Thoracic aorta (tissue), 2 donors: ENCODE results near the gene CLEC7A. TPM values are rescaled to one million over a fixed set of nuclear protein-coding genes. Genes with fewer than 3 reads are reported as not detected.

Experiments used
- ATAC-seq: fragments of 150-250 bp; one replicate; pipeline ENCODE4 v1.8.0; 2017; ENCODE audit warnings: low read depth; ENCODE audit not compliant: insufficient number of reproducible peaks, low FRiP score
- DNase-seq: peaks from one replicate; pipeline ENCODE4 v3.0.0-alpha.2; 2020; ENCODE audit warnings: low spot score
- H3K27ac ChIP-seq, 2 donors: fragments of 200-600 bp; sonication (generic); 1 replicate in 1 of 2; 2 replicates in 1 of 2; pipeline ENCODE4 v1.5.1; 2016; ENCODE audit warnings: mild to moderate bottlenecking in 2 of 2, moderate library complexity in 2 of 2
- H3K27me3 ChIP-seq: fragments of 200-600 bp; sonication (generic); replicated peaks from 2 replicates; pipeline ENCODE4 v1.6.0; 2016; ENCODE audit warnings: mild to moderate bottlenecking; ENCODE audit not compliant: insufficient read depth
- H3K36me3 ChIP-seq: fragments of 200-600 bp; sonication (generic); one replicate; pipeline ENCODE4 v1.5.1; 2016
- H3K4me1 ChIP-seq, 2 donors: fragments of 200-600 bp; sonication (generic); 1 replicate in 1 of 2; 2 replicates in 1 of 2; pipeline versions ENCODE4 v1.5.1 to v1.6.0; 2016; ENCODE audit warnings: low read depth in 2 of 2, mild to moderate bottlenecking in 1 of 2; ENCODE audit not compliant: control insufficient read depth in 1 of 2
- H3K4me3 ChIP-seq: fragments of 200-600 bp; sonication (generic); 2 replicates; pipeline ENCODE4 v1.5.1; 2016; ENCODE audit warnings: mild to moderate bottlenecking
- H3K9me3 ChIP-seq: fragments of 200-600 bp; sonication (generic); 2 replicates; pipeline ENCODE4 v1.5.1; 2016
- CTCF ChIP-seq: fragments of 200-600 bp; sonication (generic); IDR thresholded peaks from one replicate; pipeline ENCODE4 v1.5.1; 2019; ENCODE audit warnings: antibody characterized with exemption
- total RNA-seq, 2 donors: library from RNA; depleted of rRNA; stranded (reverse); fragments of >200 nt; gene quantifications; one replicate each; pipeline versions ENCODE4 v1.1.0 to v1.2.3, GENCODE V29; 2016

CLEC7A gene
- total RNA-seq, 2 donors from 2014 or later: 22.6 to 24.3 TPM

- Histone ChIP-seq H3K36me3 (no peaks in the 10 kb centered on the region), H3K9me3 (no peaks in the 10 kb centered on the region), H3K4me1 (no peaks in the 10 kb centered on the region), H3K4me3 (no peak overlapping the region), H3K27ac (no peak overlapping the region), H3K27me3 (no peaks in the 10 kb centered on the region)
- DNase-seq (no peak), ATAC-seq (no peak)
- TF ChIP-seq CTCF: no peak
These were observed 14.1 kb downstream of the CLEC7A start for GRCh38 chr12:10115890-10116289.

- no peaks in the 10 kb centered on the region for H3K36me3 ChIP-seq
- no peak for ATAC-seq
These were observed 14.7 kb downstream of the CLEC7A start for GRCh38 chr12:10115311-10115710.

GRCh38 chr12:10113920-10114319 is 16.1 kb downstream of the CLEC7A start:
- Histone ChIP-seq H3K36me3 (no peaks in the 10 kb centered on the region), H3K4me3 (no peak overlapping the region), H3K27ac (no peak overlapping the region), H3K4me1 (no peaks in the 10 kb centered on the region), H3K27me3 (no peaks in the 10 kb centered on the region), H3K9me3 (no peaks in the 10 kb centered on the region)
- ATAC-seq (no peak), DNase-seq (no peak)
- TF ChIP-seq CTCF: no peak

More at GRCh38 chr12:10115311-10115710, 14.7 kb downstream of the CLEC7A start:
- no peaks in the 10 kb centered on the region for H3K27me3 ChIP-seq
- H3K27ac ChIP-seq: no peak overlapping the region
- no peaks in the 10 kb centered on the region for H3K9me3 ChIP-seq
- no peak for DNase-seq
- TF ChIP-seq CTCF: no peak
- H3K4me1 ChIP-seq: no peaks in the 10 kb centered on the region
- no peak overlapping the region for H3K4me3 ChIP-seq

DNA sequence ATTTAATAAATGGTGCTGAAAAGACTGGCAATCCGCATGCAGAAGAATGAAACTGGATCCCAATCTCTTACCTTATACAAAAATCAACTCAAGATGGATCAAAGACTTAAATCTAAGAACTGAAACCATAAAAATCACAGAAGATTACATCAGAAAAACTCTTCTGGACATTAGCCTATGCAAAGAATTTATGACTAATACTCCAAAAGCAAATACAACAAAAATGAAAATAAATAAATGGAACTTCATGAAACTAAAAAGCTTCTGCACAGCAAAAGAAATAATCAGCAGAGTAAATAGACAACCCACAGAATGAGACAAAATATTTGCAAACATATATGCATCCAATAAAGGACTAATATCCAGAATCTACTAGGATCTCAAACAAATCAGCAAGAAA is 16.9 kb downstream of the CLEC7A start:
- Histone ChIP-seq H3K36me3 (no peaks in the 10 kb centered on the region), H3K27me3 (no peaks in the 10 kb centered on the region), H3K27ac (no peak overlapping the region), H3K4me1 (no peaks in the 10 kb centered on the region), H3K9me3 (no peaks in the 10 kb centered on the region), H3K4me3 (no peak overlapping the region)
- DNase-seq (no peak), ATAC-seq (no peak)
- TF ChIP-seq CTCF: no peak

GRCh38 chr12:10111451-10111850 is 18.5 kb downstream of the CLEC7A start:
- TF ChIP-seq CTCF: no peak
- DNase-seq (no peak), ATAC-seq (no peak)
- no peaks in the 10 kb centered on the region for H3K27me3 ChIP-seq
- H3K4me1 ChIP-seq: no peaks in the 10 kb centered on the region
- H3K36me3 ChIP-seq: no peaks in the 10 kb centered on the region
- no peak overlapping the region for H3K4me3 ChIP-seq
- H3K9me3 ChIP-seq: no peaks in the 10 kb centered on the region
- H3K27ac ChIP-seq: no peak overlapping the region
